Esophagus muscularis mucosa (tissue), 4 donors: Measurements from ENCODE around the gene NKAIN2. TPM values are rescaled to one million over a fixed set of nuclear protein-coding genes. Genes with fewer than 3 reads are reported as not detected.
"Not testable (repeated sequence)": the region's sequence is repeated elsewhere in the genome, so short reads cannot be mapped to it uniquely, and the experiment has no call there.

ENCODE experiments used
- DNase-seq: peaks from one replicate; pipeline ENCODE4 v3.0.0-alpha.2; 2017; ENCODE audit errors: extremely low spot score
- H3K27ac ChIP-seq, 4 donors: fragments of 200-600 bp; sonication (generic); replicated peaks in 1 of 4; 1 replicate in 3 of 4; 2 replicates in 1 of 4; pipeline ENCODE4 v1.5.1; 2016 to 2019; ENCODE audit warnings: mild to moderate bottlenecking in 1 of 4
- H3K27me3 ChIP-seq, 4 donors: fragments of 200-600 bp; sonication (generic); one replicate each; pipeline versions ENCODE4 v1.5.1 to v1.6.0; 2016 to 2019
- H3K36me3 ChIP-seq, 4 donors: fragments of 200-600 bp; sonication (generic); one replicate each; pipeline ENCODE4 v1.5.1; 2016 to 2019
- H3K4me1 ChIP-seq, 4 donors: fragments of 200-600 bp; sonication (generic); one replicate each; pipeline ENCODE4 v1.5.1; 2016 to 2019
- H3K4me3 ChIP-seq, 4 donors: fragments of 200-600 bp; sonication (generic); 1 replicate in 2 of 4; 2 replicates in 2 of 4; pipeline ENCODE4 v1.5.1; 2016 to 2019; ENCODE audit warnings: mild to moderate bottlenecking in 4 of 4, moderate library complexity in 1 of 4
- H3K9me3 ChIP-seq, 4 donors: fragments of 200-600 bp; sonication (generic); 1 replicate in 3 of 4; 2 replicates in 1 of 4; pipeline ENCODE4 v1.5.1; 2016 to 2019
- CTCF ChIP-seq, 3 experiments: fragments of 200-600 bp in 2 of 3; fragments of 450-650 bp in 1 of 3; sonication (generic) in 2 of 3; IDR thresholded peaks; one replicate each; pipeline ENCODE4 v1.5.1; 2017 to 2019; ENCODE audit warnings: antibody characterized with exemption in 3 of 3, mild to moderate bottlenecking in 2 of 3, moderate library complexity in 1 of 3
- EP300 ChIP-seq: sonication (generic); formaldehyde crosslinking; IDR thresholded peaks from one replicate; pipeline ENCODE4 v1.6.1; 2017; ENCODE audit warnings: antibody characterized with exemption
- POLR2A ChIP-seq: fragments of 450-650 bp; IDR thresholded peaks from one replicate; pipeline ENCODE4 v1.6.1; 2017; ENCODE audit warnings: antibody characterized with exemption, moderate library complexity, mild to moderate bottlenecking, low read depth
- POLR2AphosphoS5 ChIP-seq, 2 donors: sonication (generic); formaldehyde crosslinking; IDR thresholded peaks; one replicate each; pipeline ENCODE4 v1.6.1; 2017; ENCODE audit warnings: antibody characterized with exemption in 2 of 2
- WGBS: methylation state at CpG from one replicate; pipeline ENCODE4 v1.1.5; 2018; 5-methylcytosine and 5-hydroxymethylcytosine counted together
- intact Hi-C: fragments of 100-400 bp; cut with DNase I; formaldehyde crosslinking; loops from one replicate; pipeline ENCODE4 v1.15.1; 2023
- total RNA-seq, 4 donors: library from RNA; depleted of rRNA; stranded (reverse); fragments of >200 nt; gene quantifications; one replicate each; pipeline versions ENCODE4 v1.1.0 to v1.2.1, GENCODE V29; 2016

NKAIN2 gene
- total RNA-seq, 4 donors from 2014 or later = 0.11 to 0.66 (median 0.13) TPM; not detected in 1

GRCh38 chr6:123904228-123904627 lies 100.6 kb downstream of the NKAIN2 start:
- WGBS = 93% methylated on average over 2 of the region's 2 CpGs
- no peak for DNase-seq
- no peak overlapping the region for H3K27ac ChIP-seq
- TF ChIP-seq CTCF (IDR thresholded peaks at IDR 0.05) = no peak
- no peak for TF ChIP-seq EP300
- no peak for TF ChIP-seq POLR2A
- TF ChIP-seq POLR2AphosphoS5 (IDR thresholded peaks at IDR 0.05) = no peak
- no peaks in the 10 kb centered on the region for H3K27me3 ChIP-seq
- H3K9me3 ChIP-seq = no peaks in the 10 kb centered on the region
- no peaks in the 10 kb centered on the region for H3K36me3 ChIP-seq
- H3K4me3 ChIP-seq = no peak overlapping the region
- no peaks in the 10 kb centered on the region for H3K4me1 ChIP-seq
- intact Hi-C loops = no loop called here

- TF ChIP-seq CTCF (IDR thresholded peaks at IDR 0.05) (no peak), POLR2A (no peak), POLR2AphosphoS5 (IDR thresholded peaks at IDR 0.05) (no peak), EP300 (no peak)
These were observed 105.1 kb downstream of the NKAIN2 start for GRCh38 chr6:123908797-123909196.

GRCh38 chr6:123909989-123910388 lies 106.3 kb downstream of the NKAIN2 start:
- Histone ChIP-seq H3K36me3 (no peaks in the 10 kb centered on the region), H3K9me3 (no peaks in the 10 kb centered on the region), H3K4me3 (no peak overlapping the region), H3K27me3 (no peaks in the 10 kb centered on the region), H3K27ac (no peak overlapping the region), H3K4me1 (no peaks in the 10 kb centered on the region)
- DNase-seq = no peak
- WGBS = 63% methylated on average over 2 of the region's 2 CpGs
- intact Hi-C loops = no loop called here
- TF ChIP-seq CTCF (IDR thresholded peaks at IDR 0.05) = no peak
- TF ChIP-seq POLR2A = no peak
- TF ChIP-seq EP300 = no peak
- no peak for TF ChIP-seq POLR2AphosphoS5 (IDR thresholded peaks at IDR 0.05)

More at GRCh38 chr6:123908797-123909196, 105.1 kb downstream of the NKAIN2 start:
- Histone ChIP-seq H3K4me1 (no peaks in the 10 kb centered on the region), H3K27ac (no peak overlapping the region), H3K36me3 (no peaks in the 10 kb centered on the region), H3K4me3 (no peak overlapping the region), H3K27me3 (no peaks in the 10 kb centered on the region), H3K9me3 (no peaks in the 10 kb centered on the region)
- WGBS = 88% methylated on average over 2 of the region's 2 CpGs
- intact Hi-C loops = no loop called here
- DNase-seq = no peak

- no peaks in the 10 kb centered on the region for H3K9me3 ChIP-seq
- intact Hi-C loops = no loop called here
- H3K27me3 ChIP-seq = no peaks in the 10 kb centered on the region
- no peak for DNase-seq
- TF ChIP-seq CTCF (IDR thresholded peaks at IDR 0.05) = no peak
- TF ChIP-seq POLR2AphosphoS5 (IDR thresholded peaks at IDR 0.05) = no peak
- TF ChIP-seq EP300 = no peak
- TF ChIP-seq POLR2A = no peak
- no peaks in the 10 kb centered on the region for H3K4me1 ChIP-seq
- no peaks in the 10 kb centered on the region for H3K36me3 ChIP-seq
- H3K27ac ChIP-seq = no peak overlapping the region
- WGBS = 92% methylated on average over 1 of the region's 1 CpG
- H3K4me3 ChIP-seq = no peak overlapping the region
These were observed 110.2 kb downstream of the NKAIN2 start for GRCh38 chr6:123913863-123914262.

GRCh38 chr6:123923379-123923778 lies 119.7 kb downstream of the NKAIN2 start:
- H3K27me3 ChIP-seq, H3K36me3 ChIP-seq, intact Hi-C loops, H3K9me3 ChIP-seq, DNase-seq, H3K4me3 ChIP-seq, H3K4me1 ChIP-seq, H3K27ac ChIP-seq: not testable (repeated sequence)
- 90% methylated on average over 1 of the region's 3 CpGs for WGBS
